LNCAP (cell line): Measurements from ENCODE around the gene SEMA5A.

Source experiments
- TF ChIP-seq, protein P1 (sequence below): fragments of 450-650 bp; IDR thresholded peaks from 2 replicates; pipeline ENCODE4 v1.5.1; 2017; ENCODE audit warnings: mild to moderate bottlenecking

SEMA5A gene, protein sequence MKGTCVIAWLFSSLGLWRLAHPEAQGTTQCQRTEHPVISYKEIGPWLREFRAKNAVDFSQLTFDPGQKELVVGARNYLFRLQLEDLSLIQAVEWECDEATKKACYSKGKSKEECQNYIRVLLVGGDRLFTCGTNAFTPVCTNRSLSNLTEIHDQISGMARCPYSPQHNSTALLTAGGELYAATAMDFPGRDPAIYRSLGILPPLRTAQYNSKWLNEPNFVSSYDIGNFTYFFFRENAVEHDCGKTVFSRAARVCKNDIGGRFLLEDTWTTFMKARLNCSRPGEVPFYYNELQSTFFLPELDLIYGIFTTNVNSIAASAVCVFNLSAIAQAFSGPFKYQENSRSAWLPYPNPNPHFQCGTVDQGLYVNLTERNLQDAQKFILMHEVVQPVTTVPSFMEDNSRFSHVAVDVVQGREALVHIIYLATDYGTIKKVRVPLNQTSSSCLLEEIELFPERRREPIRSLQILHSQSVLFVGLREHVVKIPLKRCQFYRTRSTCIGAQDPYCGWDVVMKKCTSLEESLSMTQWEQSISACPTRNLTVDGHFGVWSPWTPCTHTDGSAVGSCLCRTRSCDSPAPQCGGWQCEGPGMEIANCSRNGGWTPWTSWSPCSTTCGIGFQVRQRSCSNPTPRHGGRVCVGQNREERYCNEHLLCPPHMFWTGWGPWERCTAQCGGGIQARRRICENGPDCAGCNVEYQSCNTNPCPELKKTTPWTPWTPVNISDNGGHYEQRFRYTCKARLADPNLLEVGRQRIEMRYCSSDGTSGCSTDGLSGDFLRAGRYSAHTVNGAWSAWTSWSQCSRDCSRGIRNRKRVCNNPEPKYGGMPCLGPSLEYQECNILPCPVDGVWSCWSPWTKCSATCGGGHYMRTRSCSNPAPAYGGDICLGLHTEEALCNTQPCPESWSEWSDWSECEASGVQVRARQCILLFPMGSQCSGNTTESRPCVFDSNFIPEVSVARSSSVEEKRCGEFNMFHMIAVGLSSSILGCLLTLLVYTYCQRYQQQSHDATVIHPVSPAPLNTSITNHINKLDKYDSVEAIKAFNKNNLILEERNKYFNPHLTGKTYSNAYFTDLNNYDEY

DNA sequence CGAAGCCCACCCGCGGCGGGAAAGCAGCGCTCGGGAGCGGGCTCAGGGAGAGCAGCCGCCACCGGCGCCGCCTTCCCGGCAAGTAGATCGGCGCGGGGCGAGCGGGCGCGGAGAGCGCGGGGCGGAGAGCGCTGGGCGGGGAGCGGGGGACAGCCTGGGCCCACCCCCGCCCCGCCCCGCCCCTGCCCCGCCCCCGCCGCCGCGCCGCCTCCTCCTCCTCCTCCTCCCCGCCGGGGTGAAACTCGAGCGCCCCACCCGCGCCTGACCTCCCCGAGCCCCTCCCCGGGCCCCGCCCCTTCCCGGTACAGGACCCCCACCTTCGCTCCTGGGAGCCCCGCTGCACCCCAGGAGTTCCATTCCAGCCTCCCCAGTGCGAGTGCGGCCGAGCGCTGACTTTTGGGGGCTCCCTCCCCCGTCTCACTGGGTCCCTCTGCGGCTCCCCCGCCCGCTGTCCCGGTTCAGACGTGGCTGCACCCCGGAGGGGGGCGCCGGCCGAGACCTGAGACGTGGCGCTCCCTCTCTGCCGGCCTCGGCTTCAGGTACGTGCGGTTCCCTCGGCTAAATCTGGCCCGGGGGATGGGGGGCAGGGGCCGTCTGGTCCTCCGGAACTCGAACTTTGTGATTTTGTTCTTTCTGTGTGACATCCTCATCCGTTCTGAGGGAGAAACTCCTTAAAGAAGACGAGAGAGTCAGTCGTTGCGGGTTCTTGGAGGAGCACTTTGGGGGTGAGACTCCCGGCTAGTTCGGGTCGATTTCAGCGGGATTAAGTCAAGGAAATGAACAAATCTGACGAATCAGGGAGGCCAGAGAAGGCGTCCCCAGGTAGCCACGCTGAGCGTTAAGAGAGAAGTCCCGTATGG, at the start of gene SEMA5A:
SEMA5A (minus strand) TSS at position 84 of the 860 bp plus-strand sequence. CDS start 166,129 bp downstream, outside the sequence.
- TF ChIP-seq, protein P1, sequence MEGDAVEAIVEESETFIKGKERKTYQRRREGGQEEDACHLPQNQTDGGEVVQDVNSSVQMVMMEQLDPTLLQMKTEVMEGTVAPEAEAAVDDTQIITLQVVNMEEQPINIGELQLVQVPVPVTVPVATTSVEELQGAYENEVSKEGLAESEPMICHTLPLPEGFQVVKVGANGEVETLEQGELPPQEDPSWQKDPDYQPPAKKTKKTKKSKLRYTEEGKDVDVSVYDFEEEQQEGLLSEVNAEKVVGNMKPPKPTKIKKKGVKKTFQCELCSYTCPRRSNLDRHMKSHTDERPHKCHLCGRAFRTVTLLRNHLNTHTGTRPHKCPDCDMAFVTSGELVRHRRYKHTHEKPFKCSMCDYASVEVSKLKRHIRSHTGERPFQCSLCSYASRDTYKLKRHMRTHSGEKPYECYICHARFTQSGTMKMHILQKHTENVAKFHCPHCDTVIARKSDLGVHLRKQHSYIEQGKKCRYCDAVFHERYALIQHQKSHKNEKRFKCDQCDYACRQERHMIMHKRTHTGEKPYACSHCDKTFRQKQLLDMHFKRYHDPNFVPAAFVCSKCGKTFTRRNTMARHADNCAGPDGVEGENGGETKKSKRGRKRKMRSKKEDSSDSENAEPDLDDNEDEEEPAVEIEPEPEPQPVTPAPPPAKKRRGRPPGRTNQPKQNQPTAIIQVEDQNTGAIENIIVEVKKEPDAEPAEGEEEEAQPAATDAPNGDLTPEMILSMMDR: no peak

DNA sequence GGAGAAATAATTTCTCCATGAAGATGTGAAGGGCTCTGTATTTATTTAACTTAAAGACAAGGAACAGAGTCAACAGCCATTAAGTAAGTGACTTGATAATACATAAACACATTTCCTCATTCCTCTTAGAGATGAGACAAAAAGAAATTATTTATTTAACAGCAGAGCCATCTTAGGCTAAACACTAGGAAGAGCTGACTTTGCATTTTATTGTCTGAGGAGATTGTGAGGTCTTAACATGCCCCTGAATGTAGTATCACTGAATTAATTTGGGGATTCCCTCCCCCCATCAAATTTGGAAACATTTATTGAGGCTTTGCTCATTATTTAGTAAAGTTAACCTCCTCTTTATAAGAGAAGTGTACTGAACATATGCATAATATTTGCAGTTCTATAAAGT, 49.0 kb upstream of the SEMA5A start:
- TF ChIP-seq, protein P1: no peak

DNA sequence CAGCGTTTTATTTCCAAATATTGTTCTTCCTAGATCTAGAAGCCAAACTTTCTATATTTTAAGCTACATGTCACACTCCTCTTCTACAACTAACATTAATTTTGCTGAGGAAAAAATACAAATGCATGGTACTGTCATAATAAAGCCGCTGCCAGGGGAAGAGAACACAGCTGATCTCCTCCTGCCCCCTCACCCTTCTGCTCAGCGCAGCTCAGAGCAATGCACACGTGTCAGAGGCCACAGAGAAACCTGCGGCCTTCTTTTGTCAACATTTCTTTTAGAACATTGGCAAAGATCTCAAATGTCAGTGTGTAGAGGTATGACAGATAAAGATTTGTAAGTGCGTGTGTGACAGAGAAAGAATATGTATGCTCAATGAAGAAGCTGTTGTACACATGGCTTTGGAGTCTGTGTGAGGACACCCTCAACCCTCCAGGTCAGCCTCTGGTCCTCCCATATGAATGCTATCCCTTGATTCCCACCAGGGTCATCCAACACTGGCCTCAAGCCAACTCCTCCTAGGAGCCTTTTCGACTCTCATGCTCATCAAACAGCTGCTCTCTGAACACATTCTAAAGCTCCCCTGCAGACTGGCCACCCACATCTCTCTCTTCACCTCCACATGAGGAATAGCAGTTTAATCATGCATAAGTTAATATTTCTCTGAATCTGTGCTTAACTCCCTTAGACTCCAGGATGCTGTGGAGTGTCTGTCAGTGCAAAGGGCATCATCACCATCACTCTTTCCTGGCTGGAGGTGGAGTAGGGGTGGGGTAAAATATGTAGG, 43.4 kb upstream of the SEMA5A start:
- TF ChIP-seq, protein P1: no peak

DNA sequence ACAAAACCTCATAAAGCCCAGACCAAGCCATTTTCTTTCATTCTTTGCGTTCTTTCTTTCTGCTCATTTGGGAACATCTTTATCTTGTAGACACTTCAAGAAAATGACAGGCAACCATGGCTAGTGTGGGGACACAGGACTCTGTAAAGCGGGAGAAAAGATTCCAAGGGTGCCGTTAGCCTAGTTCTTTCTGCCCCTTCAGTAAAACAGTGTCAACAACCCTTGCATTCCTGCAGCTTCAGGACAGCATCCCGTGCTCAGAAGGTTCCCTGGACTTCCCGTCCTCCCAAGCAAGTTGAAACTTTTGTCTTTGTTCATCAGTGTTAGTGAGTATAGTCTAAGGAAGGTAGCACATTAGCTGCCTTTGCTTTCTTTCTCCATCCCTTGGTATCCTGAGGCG, 42.4 kb upstream of the SEMA5A start:
- TF ChIP-seq, protein P1: no peak

DNA sequence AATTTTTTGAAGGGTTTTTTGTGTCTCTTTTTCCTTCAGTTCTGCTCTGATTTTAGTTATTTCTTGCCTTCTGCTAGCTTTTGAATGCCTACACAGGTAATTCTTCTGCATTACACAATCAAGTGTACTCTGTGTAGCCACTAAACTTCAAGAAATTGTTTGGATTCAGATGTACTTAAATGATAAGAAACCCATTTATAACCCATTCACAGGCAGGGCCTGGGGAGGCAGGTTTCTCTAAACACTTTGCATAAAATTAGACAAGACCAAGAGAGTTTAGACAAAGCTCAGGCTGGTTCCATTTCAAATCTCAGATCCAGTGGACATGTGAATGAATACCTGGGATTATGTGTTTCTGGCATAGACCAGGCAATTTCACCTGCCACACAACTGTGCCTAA, 41.3 kb upstream of the SEMA5A start:
- TF ChIP-seq, protein P1: no peak

DNA sequence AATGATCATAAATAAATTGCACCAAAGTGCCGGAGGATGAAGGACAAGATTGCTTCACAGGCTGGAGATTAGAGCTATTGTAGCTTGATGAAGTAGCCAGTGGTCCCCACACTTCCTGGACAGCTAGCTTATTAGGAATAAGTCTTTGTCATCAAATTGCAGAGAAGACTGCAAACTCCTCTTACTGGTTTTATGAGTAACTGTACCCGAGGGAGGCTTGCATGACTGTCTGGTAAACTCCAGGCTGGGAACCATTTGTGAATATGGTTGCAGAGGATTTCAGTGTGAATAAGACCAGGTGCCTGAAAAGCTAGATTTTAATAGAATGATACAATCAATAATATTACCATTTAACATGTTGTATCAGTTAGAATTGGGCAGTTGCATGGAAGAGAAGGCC, 36.5 kb upstream of the SEMA5A start:
- TF ChIP-seq, protein P1: no peak
